Right renal cortex interstitium (tissue), 3 donors: Measurements from ENCODE around the gene LMF1. TPM values are rescaled to one million over a fixed set of nuclear protein-coding genes. Genes with fewer than 3 reads are reported as not detected.
"Not testable (repeated sequence)": the region's sequence is repeated elsewhere in the genome, so short reads cannot be mapped to it uniquely, and the experiment has no call there.

Experiments used
- DNase-seq, 3 donors: peaks; one replicate each; pipeline ENCODE4 v3.0.0-alpha.2; 2013; ENCODE audit warnings: low read depth in 3 of 3, low spot score in 2 of 3
- polyA plus RNA-seq, 3 donors: library from polyadenylated mRNA; unstranded; fragments of 120-200 nt; gene quantifications; one replicate each; pipeline ENCODE4 v1.2.1, GENCODE V29; 2013; ENCODE audit not compliant: insufficient read length in 3 of 3

The LMF1 gene
- polyA plus RNA-seq, 3 donors, result 13.8 to 16.3 (median 13.9) TPM

- DNase-seq, result no peak
Measured at GRCh38 chr16:839643-840408, 131.0 kb downstream of the LMF1 start.

- no peak for DNase-seq
Measured at GRCh38 chr16:838741-839140, 132.0 kb downstream of the LMF1 start.

- DNase-seq, result not testable (repeated sequence)
Measured at GRCh38 chr16:836822-837221, 134.0 kb downstream of the LMF1 start.

GRCh38 chr16:836221-836620 is 134.6 kb downstream of the LMF1 start:
- no peak for DNase-seq

GRCh38 chr16:835373-835772 is 135.4 kb downstream of the LMF1 start:
- DNase-seq, result no peak

- DNase-seq, result no peak
Measured at GRCh38 chr16:833411-833810, 137.4 kb downstream of the LMF1 start.

- DNase-seq, result no peak
Measured at GRCh38 chr16:832652-833336, 138.0 kb downstream of the LMF1 start.

- no peak for DNase-seq
Measured at GRCh38 chr16:831571-832413, 139.0 kb downstream of the LMF1 start.

- no peak for DNase-seq
Measured at GRCh38 chr16:830871-831570, 139.8 kb downstream of the LMF1 start.

GRCh38 chr16:830107-830870 is 140.5 kb downstream of the LMF1 start:
- DNase-seq, result no peak

- no peak for DNase-seq
Measured at GRCh38 chr16:828891-829290, 141.9 kb downstream of the LMF1 start.

GRCh38 chr16:827513-827912 is 143.3 kb downstream of the LMF1 start:
- DNase-seq, result no peak

- no peak for DNase-seq
Measured at GRCh38 chr16:825341-826061, 145.3 kb downstream of the LMF1 start.

- DNase-seq, result no peak
Measured at GRCh38 chr16:824601-825000, 146.2 kb downstream of the LMF1 start.

GRCh38 chr16:824194-824593 is 146.6 kb downstream of the LMF1 start:
- no peak for DNase-seq

GRCh38 chr16:822909-823297 is 147.9 kb downstream of the LMF1 start:
- DNase-seq, result no peak

- no peak for DNase-seq
Measured at GRCh38 chr16:822174-822908, 148.4 kb downstream of the LMF1 start.

- DNase-seq, result no peak
Measured at GRCh38 chr16:821751-822150, 149.0 kb downstream of the LMF1 start.

GRCh38 chr16:820748-821147 is 150.0 kb downstream of the LMF1 start:
- no peak for DNase-seq
